Neural cell (in vitro differentiated cells): ENCODE measurements around the gene HAPLN2.
A peak's percentile ranks its signal among the peaks of the same experiment; 100 is the strongest.

ENCODE experiments used
- EP300 ChIP-seq: fragments of 450-650 bp; conservative IDR thresholded peaks from 2 replicates; pipeline ENCODE4 v1.6.1; 2014; ENCODE audit warnings: antibody characterized with exemption, mild to moderate bottlenecking, moderate library complexity; ENCODE audit not compliant: poor library complexity, severe bottlenecking
- EZH2 ChIP-seq: fragments of 200-600, 300-800 bp; shearing (Covaris generic), sonication (generic); IDR thresholded peaks from 2 replicates; pipeline ENCODE4 v1.6.1; 2014; ENCODE audit warnings: antibody characterized with exemption, low read length, borderline replicate concordance, mild to moderate bottlenecking; ENCODE audit not compliant: insufficient read depth, poor library complexity, severe bottlenecking
- POLR2AphosphoS5 ChIP-seq: IDR thresholded peaks from 2 replicates; pipeline ENCODE4 v1.6.1; 2012
- RAD21 ChIP-seq: fragments of 450-650 bp; conservative IDR thresholded peaks from 2 replicates; pipeline ENCODE4 v1.6.1; 2014; ENCODE audit warnings: antibody characterized with exemption, mild to moderate bottlenecking, moderate library complexity
- TAF1 ChIP-seq: IDR thresholded peaks from 2 replicates; pipeline ENCODE4 v1.6.1; 2012; ENCODE audit warnings: low read depth
- TF ChIP-seq, protein P1 (sequence below): fragments of 450-650 bp; IDR thresholded peaks from 2 replicates; pipeline ENCODE4 v1.5.1; 2014; ENCODE audit warnings: antibody characterized with exemption, mild to moderate bottlenecking, moderate library complexity; ENCODE audit not compliant: poor library complexity, severe bottlenecking

- TF ChIP-seq, protein P1, sequence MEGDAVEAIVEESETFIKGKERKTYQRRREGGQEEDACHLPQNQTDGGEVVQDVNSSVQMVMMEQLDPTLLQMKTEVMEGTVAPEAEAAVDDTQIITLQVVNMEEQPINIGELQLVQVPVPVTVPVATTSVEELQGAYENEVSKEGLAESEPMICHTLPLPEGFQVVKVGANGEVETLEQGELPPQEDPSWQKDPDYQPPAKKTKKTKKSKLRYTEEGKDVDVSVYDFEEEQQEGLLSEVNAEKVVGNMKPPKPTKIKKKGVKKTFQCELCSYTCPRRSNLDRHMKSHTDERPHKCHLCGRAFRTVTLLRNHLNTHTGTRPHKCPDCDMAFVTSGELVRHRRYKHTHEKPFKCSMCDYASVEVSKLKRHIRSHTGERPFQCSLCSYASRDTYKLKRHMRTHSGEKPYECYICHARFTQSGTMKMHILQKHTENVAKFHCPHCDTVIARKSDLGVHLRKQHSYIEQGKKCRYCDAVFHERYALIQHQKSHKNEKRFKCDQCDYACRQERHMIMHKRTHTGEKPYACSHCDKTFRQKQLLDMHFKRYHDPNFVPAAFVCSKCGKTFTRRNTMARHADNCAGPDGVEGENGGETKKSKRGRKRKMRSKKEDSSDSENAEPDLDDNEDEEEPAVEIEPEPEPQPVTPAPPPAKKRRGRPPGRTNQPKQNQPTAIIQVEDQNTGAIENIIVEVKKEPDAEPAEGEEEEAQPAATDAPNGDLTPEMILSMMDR, result peak; percentile 51
- TF ChIP-seq POLR2AphosphoS5 (no peak), TAF1 (no peak), EP300 (no peak), RAD21 (peak; percentile 22), EZH2 (no peak)
Observed at GRCh38 chr1:156627313-156627880, 8.2 kb downstream of the HAPLN2 start.
